IMR-90 (cell line): ENCODE results near the gene BTBD18. TPM values are rescaled to one million over a fixed set of nuclear protein-coding genes. Genes with fewer than 3 reads are reported as not detected.

Experiments used
- ATAC-seq: fragments of 200-7000 bp; cut with Tn5 transposase; 2 replicates; pipeline ENCODE4 v1.9.1; 2020; ENCODE audit warnings: low read depth, mild to moderate bottlenecking, moderate library complexity
- BruUV-seq: library from RNA; stranded (reverse); fragments of 400-500 nt; replicated peaks from 2 replicates; lab custom pipeline; 2021; lab: Mats Ljungman, UMichigan
- CTCF ChIA-PET: fragments of 300-600 bp; formaldehyde crosslinking; extraction: SDS; loops from one replicate; lab custom pipeline; 2021; ENCODE audit warnings: antibody characterized with exemption; lab: Yijun Ruan, JAX
- POLR2A ChIA-PET: fragments of 300-600 bp; sonication (Branson Sonifier 250); formaldehyde crosslinking; loops from one replicate; lab custom pipeline; 2022; ENCODE audit warnings: antibody characterized with exemption; ENCODE audit not compliant: unreplicated experiment; lab: Charles Lee
- DNase-seq: peaks from one replicate; pipeline ENCODE4 v3.0.0; 2013
- H2AFZ ChIP-seq: replicated peaks from 2 replicates; pipeline ENCODE3; 2013; ENCODE audit warnings: low read length, mild to moderate bottlenecking; ENCODE audit not compliant: poor library complexity
- H2AK5ac ChIP-seq: 2 replicates; pipeline ENCODE4 v1.6.1; 2013; ENCODE audit warnings: low read depth, low read length, inconsistent platforms
- H2AK9ac ChIP-seq: replicated peaks from 2 replicates; pipeline ENCODE3; 2013; ENCODE audit warnings: mild to moderate bottlenecking, low read depth, low read length, moderate library complexity; ENCODE audit not compliant: poor library complexity
- H2BK120ac ChIP-seq: 2 replicates; pipeline ENCODE4 v1.6.1; 2013; ENCODE audit warnings: low read depth, low read length, inconsistent platforms
- H2BK15ac ChIP-seq: 3 replicates; pipeline ENCODE4 v1.6.1; 2013; ENCODE audit warnings: low read depth, low read length, inconsistent platforms
- H2BK20ac ChIP-seq: 2 replicates; pipeline ENCODE4 v1.6.1; 2013; ENCODE audit warnings: low read depth, mild to moderate bottlenecking, inconsistent platforms, low read length, moderate library complexity
- H2BK5ac ChIP-seq: 2 replicates; pipeline ENCODE4 v1.6.1; 2013; ENCODE audit warnings: mild to moderate bottlenecking, low read depth, low read length, inconsistent platforms; ENCODE audit not compliant: poor library complexity, severe bottlenecking
- H3K14ac ChIP-seq: replicated peaks from 2 replicates; pipeline ENCODE4 v1.6.1; 2013; ENCODE audit warnings: low read depth, low read length, inconsistent platforms
- H3K18ac ChIP-seq: 2 replicates; pipeline ENCODE4 v1.6.1; 2013; ENCODE audit warnings: low read depth, low read length, control low read depth
- H3K23ac ChIP-seq: 2 replicates; pipeline ENCODE4 v1.6.1; 2013; ENCODE audit warnings: low read depth, low read length, inconsistent platforms
- H3K27ac ChIP-seq: 2 replicates; pipeline ENCODE4 v1.5.1; 2013; ENCODE audit warnings: mild to moderate bottlenecking, control low read depth, low read length; ENCODE audit not compliant: insufficient read depth
- H3K27me3 ChIP-seq: 2 replicates; pipeline ENCODE4 v1.6.1; 2013; ENCODE audit warnings: low read length; ENCODE audit not compliant: control insufficient read depth, insufficient read depth
- H3K36me3 ChIP-seq: 2 replicates; pipeline ENCODE4 v1.6.1; 2013; ENCODE audit warnings: low read length, mixed read lengths; ENCODE audit not compliant: control insufficient read depth, insufficient read depth
- H3K4ac ChIP-seq: 2 replicates; pipeline ENCODE4 v1.6.1; 2013; ENCODE audit warnings: low read depth, low read length, inconsistent platforms
- H3K4me1 ChIP-seq: 2 replicates; pipeline ENCODE4 v1.6.1; 2013; ENCODE audit warnings: low read length, mixed read lengths; ENCODE audit not compliant: control insufficient read depth, insufficient read depth
- H3K4me2 ChIP-seq: 2 replicates; pipeline ENCODE4 v1.6.1; 2013; ENCODE audit warnings: low read depth, mild to moderate bottlenecking, control low read depth, low read length, moderate library complexity
- H3K4me3 ChIP-seq: 2 replicates; pipeline ENCODE4 v1.5.1; 2013; ENCODE audit warnings: low read depth, mild to moderate bottlenecking, control low read depth, low read length, moderate library complexity; ENCODE audit not compliant: insufficient read depth
- H3K56ac ChIP-seq: 2 replicates; pipeline ENCODE4 v1.6.1; 2013; ENCODE audit warnings: low read length, inconsistent platforms; ENCODE audit not compliant: insufficient read depth; ENCODE audit errors: extremely low read depth
- H3K79me1 ChIP-seq, 2 experiments: 2 replicates each; pipeline ENCODE4 v1.6.1; 2013; ENCODE audit warnings: low read length in 2 of 2, inconsistent platforms in 1 of 2, low read depth in 1 of 2
- H3K9ac ChIP-seq: 2 replicates; pipeline ENCODE4 v1.6.1; 2013; ENCODE audit warnings: low read depth, low read length, control low read depth
- H3K9me1 ChIP-seq: 2 replicates; pipeline ENCODE4 v1.6.1; 2013; ENCODE audit warnings: low read length, inconsistent platforms; ENCODE audit not compliant: insufficient read depth
- H3K9me3 ChIP-seq: 2 replicates; pipeline ENCODE4 v1.6.1; 2013; ENCODE audit warnings: low read length; ENCODE audit not compliant: control insufficient read depth, insufficient read depth
- H4K20me1 ChIP-seq: 2 replicates; pipeline ENCODE4 v1.6.1; 2013; ENCODE audit warnings: low read length, inconsistent platforms; ENCODE audit not compliant: insufficient read depth
- H4K5ac ChIP-seq: 2 replicates; pipeline ENCODE4 v1.6.1; 2013; ENCODE audit warnings: mild to moderate bottlenecking, low read depth, low read length, control low read depth
- H4K8ac ChIP-seq, 2 experiments: 2 replicates each; pipeline ENCODE4 v1.6.1; 2013; ENCODE audit warnings: low read depth in 2 of 2, low read length in 2 of 2, control low read depth in 1 of 2, inconsistent platforms in 1 of 2
- H4K91ac ChIP-seq: 2 replicates; pipeline ENCODE4 v1.6.1; 2013; ENCODE audit warnings: low read depth, low read length, inconsistent platforms; ENCODE audit not compliant: insufficient read depth
- RAD21 ChIP-seq: IDR thresholded peaks from 2 replicates; pipeline ENCODE4 v1.6.1; 2012; ENCODE audit warnings: low read length, improper control_type of control experiment
- RCOR1 ChIP-seq: IDR thresholded peaks from 2 replicates; pipeline ENCODE4 v1.6.1; 2012; ENCODE audit warnings: mild to moderate bottlenecking, low read length, improper control_type of control experiment; ENCODE audit not compliant: insufficient replicate concordance
- RFX5 ChIP-seq: IDR thresholded peaks from 2 replicates; pipeline ENCODE4 v1.8.0; 2012; ENCODE audit warnings: low read depth, mild to moderate bottlenecking, low read length, moderate library complexity
- SMC3 ChIP-seq: fragments of 150-350 bp; IDR thresholded peaks from 2 replicates; pipeline ENCODE4 v1.6.1; 2016; ENCODE audit warnings: low read depth, mild to moderate bottlenecking, antibody characterized with exemption, low read length, moderate library complexity
- WGBS, 2 experiments: methylation state at CpG; one replicate each; pipeline versions ENCODE4 v1.1.5 to v1.1.7; 2013; ENCODE audit warnings: missing lambda C conversion rate in 2 of 2; ENCODE audit not compliant: insufficient read length in 1 of 2; ENCODE audit errors: extremely low coverage in 2 of 2; 5-methylcytosine and 5-hydroxymethylcytosine counted together
- dilution Hi-C: fragments of 300-500 bp; cut with HindIII; formaldehyde crosslinking; loops from one replicate; pipeline ENCODE4 v1.14.3; 2018; ENCODE audit warnings: low sequenced_read_pairs; ENCODE audit not compliant: unreplicated experiment
- in situ Hi-C: fragments of 300-500 bp; cut with MboI; formaldehyde crosslinking; loops from 3 replicates; pipeline ENCODE4 v1.14.3; 2019; ENCODE audit warnings: low sequenced_read_pairs, inconsistent platforms, mixed read lengths
- intact Hi-C: fragments of 100-400 bp; cut with micrococcal nuclease; formaldehyde crosslinking; loops from 2 replicates; pipeline ENCODE4 v1.10.0; 2022
- polyA plus RNA-seq, 3 experiments: library from polyadenylated mRNA; depleted of rRNA; stranded (reverse); fragments of >200 nt; gene quantifications; 2 replicates each; pipeline ENCODE4 v1.2.3, GENCODE V29; 2012; ENCODE audit warnings: low replicate concordance in 1 of 3
- total RNA-seq: library from RNA; depleted of rRNA; stranded (reverse); fragments of >200 nt; gene quantifications from 2 replicates; pipeline ENCODE4 v1.2.3, GENCODE V29; 2012
- TF ChIP-seq, protein P1 (sequence below): conservative IDR thresholded peaks from 2 replicates; pipeline ENCODE4 v1.5.1; 2012; ENCODE audit warnings: mild to moderate bottlenecking, low read depth, low read length, improper control_type of control experiment

The BTBD18 gene
- total and polyA plus RNA-seq, 2 of the 4 experiments (the other 2 are of a cell fraction) = not detected

DNA sequence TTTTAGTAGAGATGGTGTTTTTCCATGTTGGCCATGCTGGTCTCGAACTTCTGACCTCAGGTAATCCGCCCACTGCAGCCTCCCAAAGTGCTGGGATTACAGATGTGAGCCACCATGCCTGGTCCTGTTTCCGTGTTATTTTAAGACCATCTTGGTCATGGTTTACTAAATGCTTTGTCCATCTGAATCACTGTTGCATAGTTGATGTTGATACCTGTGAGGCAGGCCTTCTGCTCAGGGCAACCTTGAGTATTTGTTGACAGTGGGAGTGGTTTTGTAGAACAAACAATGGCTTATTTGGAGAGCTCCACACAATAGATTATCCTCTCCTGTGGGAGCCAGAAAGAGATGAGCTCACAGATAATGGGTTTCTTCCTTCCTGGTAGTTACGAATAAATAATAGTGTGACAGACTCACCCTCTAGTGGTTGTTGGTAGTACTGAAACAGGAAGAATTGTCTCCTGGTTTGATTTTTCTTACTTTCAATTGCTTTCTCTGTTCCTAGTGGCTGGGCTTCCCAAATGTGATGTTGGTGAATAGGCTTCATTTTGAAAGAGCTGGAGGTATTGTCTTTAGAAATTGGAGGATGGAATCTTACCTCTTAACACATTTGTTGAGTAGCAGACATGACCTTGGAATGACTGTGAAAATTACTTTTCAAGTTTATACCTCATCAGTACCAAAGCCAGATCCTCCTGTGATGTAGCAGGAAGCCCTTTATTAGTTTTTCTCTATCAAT is 49.0 kb upstream of the BTBD18 start:
- Histone ChIP-seq H3K23ac (no peak overlapping the region), H2BK120ac (no peak overlapping the region), H3K36me3 (peaks cover 59% of the 10 kb centered on the region), H3K79me1 (peaks cover 35 to 66% of the 10 kb centered on the region in 2 experiments), H3K4me3 (no peak overlapping the region), H4K5ac (no peak overlapping the region), H3K27me3 (no peaks in the 10 kb centered on the region), H3K9me3 (no peaks in the 10 kb centered on the region), H2AK5ac (no peak overlapping the region), H3K9me1 (peaks cover 10% of the 10 kb centered on the region), H2AK9ac (no peak overlapping the region), H3K9ac (no peak overlapping the region; the same call in 1 of the 2 replicates), H3K18ac (no peak overlapping the region), H3K14ac (no peak overlapping the region), H2BK5ac (peak overlapping the region; percentile 59), H4K8ac (0 out of 4 replicates have a peak overlapping the region, but pooled peaks of 1 of the 2 experiments have one; percentile 28), H3K56ac (no peak overlapping the region), H2BK15ac (no peak overlapping the region), H3K4me2 (no peak overlapping the region), H2AFZ (no peak overlapping the region), H2BK20ac (no peak overlapping the region), H4K91ac (no peak overlapping the region), H3K4ac (no peak overlapping the region), H3K4me1 (peaks cover 3% of the 10 kb centered on the region), H3K27ac (peak overlapping the region; percentile 13; the same call in 1 of the 2 replicates), H4K20me1 (peaks cover 39% of the 10 kb centered on the region)
- ChIA-PET CTCF (interaction anchor here (0.5 to 2.3 kb wide), 18 partner anchors 8 to 768 kb away, joined by 3 to 11 read pairs (median 4); partner anchors contain the start of genes BTBD18, CTNND1, MED19 and TMX2), POLR2A (interaction anchor here (1.2 kb wide), 1 partner anchor 39 kb away, joined by 6 read pairs; the partner anchor contains the start of gene CTNND1)
- peak; percentile 87 for TF ChIP-seq RAD21
- TF ChIP-seq, protein P1, sequence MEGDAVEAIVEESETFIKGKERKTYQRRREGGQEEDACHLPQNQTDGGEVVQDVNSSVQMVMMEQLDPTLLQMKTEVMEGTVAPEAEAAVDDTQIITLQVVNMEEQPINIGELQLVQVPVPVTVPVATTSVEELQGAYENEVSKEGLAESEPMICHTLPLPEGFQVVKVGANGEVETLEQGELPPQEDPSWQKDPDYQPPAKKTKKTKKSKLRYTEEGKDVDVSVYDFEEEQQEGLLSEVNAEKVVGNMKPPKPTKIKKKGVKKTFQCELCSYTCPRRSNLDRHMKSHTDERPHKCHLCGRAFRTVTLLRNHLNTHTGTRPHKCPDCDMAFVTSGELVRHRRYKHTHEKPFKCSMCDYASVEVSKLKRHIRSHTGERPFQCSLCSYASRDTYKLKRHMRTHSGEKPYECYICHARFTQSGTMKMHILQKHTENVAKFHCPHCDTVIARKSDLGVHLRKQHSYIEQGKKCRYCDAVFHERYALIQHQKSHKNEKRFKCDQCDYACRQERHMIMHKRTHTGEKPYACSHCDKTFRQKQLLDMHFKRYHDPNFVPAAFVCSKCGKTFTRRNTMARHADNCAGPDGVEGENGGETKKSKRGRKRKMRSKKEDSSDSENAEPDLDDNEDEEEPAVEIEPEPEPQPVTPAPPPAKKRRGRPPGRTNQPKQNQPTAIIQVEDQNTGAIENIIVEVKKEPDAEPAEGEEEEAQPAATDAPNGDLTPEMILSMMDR = peak; percentile 83
- peak; percentile 82 for TF ChIP-seq SMC3
- TF ChIP-seq RFX5 = no peak
- TF ChIP-seq RCOR1 = no peak
- in situ Hi-C loops = loop anchor here (5.0 kb wide), 1 partner anchor 53 kb away; no protein-coding TSS in a partner anchor
- 100% methylated on average over 2 of the region's 4 CpGs; no CpG with 5 or more reads in 1 of the 2 experiments for WGBS, 2 experiments
- no TSS peak for BruUV-seq
- ATAC-seq (peak; percentile 80), DNase-seq (peak; percentile 74)
- intact Hi-C loops = loop anchor here (1.0 to 5.0 kb wide), 2 partner anchors 37 to 233 kb away; partner anchors contain the start of gene UBE2L6
- dilution Hi-C loops = no loop called here
